ENCODE data around the gene AQP12A.

DNA sequence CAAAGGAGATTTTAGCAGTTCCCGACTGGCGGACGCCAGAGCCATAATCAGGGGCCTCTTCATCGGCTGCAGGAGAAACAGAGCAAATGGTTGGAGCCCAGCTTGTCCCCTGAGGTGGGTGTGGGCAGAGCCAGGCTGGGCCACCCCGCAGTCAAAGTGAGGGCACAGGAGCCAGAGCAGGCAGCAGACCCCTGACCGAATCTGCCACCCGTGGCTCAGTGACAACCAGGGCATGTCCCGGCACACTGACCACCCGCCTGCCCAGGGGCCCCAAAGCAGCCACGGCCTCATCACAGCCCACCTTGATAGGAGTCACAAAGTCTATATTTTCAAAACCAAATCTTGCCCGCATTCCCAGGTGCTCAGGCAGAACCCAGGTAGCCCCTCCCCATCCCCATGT, 55.6 kb downstream of the AQP12A start:
- TF ChIP-seq, protein P1, sequence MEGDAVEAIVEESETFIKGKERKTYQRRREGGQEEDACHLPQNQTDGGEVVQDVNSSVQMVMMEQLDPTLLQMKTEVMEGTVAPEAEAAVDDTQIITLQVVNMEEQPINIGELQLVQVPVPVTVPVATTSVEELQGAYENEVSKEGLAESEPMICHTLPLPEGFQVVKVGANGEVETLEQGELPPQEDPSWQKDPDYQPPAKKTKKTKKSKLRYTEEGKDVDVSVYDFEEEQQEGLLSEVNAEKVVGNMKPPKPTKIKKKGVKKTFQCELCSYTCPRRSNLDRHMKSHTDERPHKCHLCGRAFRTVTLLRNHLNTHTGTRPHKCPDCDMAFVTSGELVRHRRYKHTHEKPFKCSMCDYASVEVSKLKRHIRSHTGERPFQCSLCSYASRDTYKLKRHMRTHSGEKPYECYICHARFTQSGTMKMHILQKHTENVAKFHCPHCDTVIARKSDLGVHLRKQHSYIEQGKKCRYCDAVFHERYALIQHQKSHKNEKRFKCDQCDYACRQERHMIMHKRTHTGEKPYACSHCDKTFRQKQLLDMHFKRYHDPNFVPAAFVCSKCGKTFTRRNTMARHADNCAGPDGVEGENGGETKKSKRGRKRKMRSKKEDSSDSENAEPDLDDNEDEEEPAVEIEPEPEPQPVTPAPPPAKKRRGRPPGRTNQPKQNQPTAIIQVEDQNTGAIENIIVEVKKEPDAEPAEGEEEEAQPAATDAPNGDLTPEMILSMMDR (IDR thresholded peaks at IDR 0.05): no peak
- no peak for TF ChIP-seq POLR2A (IDR thresholded peaks at IDR 0.05)
- TF ChIP-seq POLR2AphosphoS5 (IDR thresholded peaks at IDR 0.05): no peak
- no peak for TF ChIP-seq EP300 (IDR thresholded peaks at IDR 0.05)

All from sigmoid colon (tissue), 4 donors.